HepG2 (cell line): ENCODE results near the gene VAV2. TPM values are rescaled to one million over a fixed set of nuclear protein-coding genes. Genes with fewer than 3 reads are reported as not detected.
A peak's percentile ranks its signal among the peaks of the same experiment; 100 is the strongest.

ENCODE experiments used
- ATAD3A ChIP-seq: sonication (generic); formaldehyde crosslinking; IDR thresholded peaks from 2 replicates; pipeline ENCODE4 v1.4.0; 2020; ENCODE audit warnings: missing genetic modification reagents
- PITX1 ChIP-seq: sonication (generic); formaldehyde crosslinking; IDR thresholded peaks from 2 replicates; pipeline ENCODE4 v1.5.1; 2020; ENCODE audit warnings: mild to moderate bottlenecking, missing genetic modification reagents
- RBM39 ChIP-seq: fragments of 200-400 bp; formaldehyde crosslinking; IDR thresholded peaks from one replicate; pipeline ENCODE4 v1.6.1; 2018; ENCODE audit warnings: antibody characterized with exemption, mild to moderate bottlenecking, low read depth, low read length; ENCODE audit not compliant: poor library complexity, severe bottlenecking
- TFAP4 ChIP-seq: sonication (generic); IDR thresholded peaks from 2 replicates; pipeline ENCODE4 v1.6.1; 2016; ENCODE audit warnings: low read depth, borderline replicate concordance
- TRIM24 ChIP-seq: sonication (generic); formaldehyde crosslinking; IDR thresholded peaks from 2 replicates; pipeline ENCODE4 v1.8.0; 2022; ENCODE audit warnings: mild to moderate bottlenecking, missing genetic modification reagents
- ZNF280B ChIP-seq: sonication (generic); formaldehyde crosslinking; IDR thresholded peaks from 2 replicates; pipeline ENCODE4 v1.5.0; 2020; ENCODE audit warnings: missing genetic modification reagents, mild to moderate bottlenecking, borderline replicate concordance
- ZNF639 ChIP-seq: conservative IDR thresholded peaks from 2 replicates; pipeline ENCODE4 v1.6.1; 2018; ENCODE audit warnings: missing genetic modification reagents
- polyA plus RNA-seq, 8 experiments: library from polyadenylated mRNA; depleted of rRNA in 3 of 8; stranded (reverse) in 7 of 8; unstranded in 1 of 8; fragments of >200 nt; fragmentation: Illumina TruSeq in 4 of 8; extraction: Trizol in 4 of 8; gene quantifications; 2 replicates each; pipeline versions ENCODE4 v1.2.1 to v1.2.3, GENCODE V29; 2011 to 2016; ENCODE audit warnings: low read depth in 4 of 8, missing spikeins in 1 of 8, mixed read lengths in 1 of 8; ENCODE audit not compliant: insufficient read depth in 1 of 8
- total RNA-seq, 5 experiments: library from RNA; depleted of rRNA; stranded (reverse); fragments of >200 nt; fragmentation: Illumina TruSeq; extraction: Trizol; gene quantifications; 2 replicates each; pipeline ENCODE4 v1.2.3, GENCODE V29; 2016; ENCODE audit warnings: low read depth in 1 of 5
- TF ChIP-seq, protein P1 (sequence below): IDR thresholded peaks from 2 replicates; pipeline ENCODE4 v1.6.1; 2016; ENCODE audit warnings: control low read depth

Gene VAV2
- total and polyA plus RNA-seq, 2 of the 13 experiments (the other 11 are each of a cell fraction or from before 2014, with no cell fraction given) = 22.5 to 22.9 TPM

- TF ChIP-seq ZNF639 (CRISPR knock-in tag) = no peak
- TF ChIP-seq, protein P1, sequence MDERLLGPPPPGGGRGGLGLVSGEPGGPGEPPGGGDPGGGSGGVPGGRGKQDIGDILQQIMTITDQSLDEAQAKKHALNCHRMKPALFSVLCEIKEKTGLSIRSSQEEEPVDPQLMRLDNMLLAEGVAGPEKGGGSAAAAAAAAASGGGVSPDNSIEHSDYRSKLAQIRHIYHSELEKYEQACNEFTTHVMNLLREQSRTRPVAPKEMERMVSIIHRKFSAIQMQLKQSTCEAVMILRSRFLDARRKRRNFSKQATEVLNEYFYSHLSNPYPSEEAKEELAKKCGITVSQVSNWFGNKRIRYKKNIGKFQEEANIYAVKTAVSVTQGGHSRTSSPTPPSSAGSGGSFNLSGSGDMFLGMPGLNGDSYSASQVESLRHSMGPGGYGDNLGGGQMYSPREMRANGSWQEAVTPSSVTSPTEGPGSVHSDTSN (CRISPR knock-in tag) = no peak
- no peak for TF ChIP-seq ATAD3A
- no peak for TF ChIP-seq RBM39
- TF ChIP-seq TRIM24 (CRISPR knock-in tag) = no peak
- no peak for TF ChIP-seq ZNF280B (CRISPR knock-in tag)
- TF ChIP-seq TFAP4 = peak; percentile 56; the same call in 1 of the 2 replicates
- TF ChIP-seq PITX1 (CRISPR knock-in tag) = peak; percentile 74; the same call in 1 of the 2 replicates
Observed at GRCh38 chr9:133990366-133991213, 1.5 kb downstream of the VAV2 start (continued).
